Adrenal gland (tissue), 5 donors: ENCODE measurements around the gene ISM1.

Experiments used
- POLR2A ChIP-seq, 2 donors: fragments of 450-650 bp; IDR thresholded peaks; one replicate each; pipeline ENCODE4 v1.6.1; 2017; ENCODE audit warnings: antibody characterized with exemption in 2 of 2, mild to moderate bottlenecking in 2 of 2, moderate library complexity in 1 of 2
- TF ChIP-seq, protein P1 (sequence below), 6 experiments: fragments of 450-650 bp in 4 of 6; fragments of 200-600 bp in 2 of 6; sonication (generic) in 1 of 6; IDR thresholded peaks; 1 replicate in 5 of 6; 2 replicates in 1 of 6; pipeline versions ENCODE4 v1.5.1 to v1.8.0; 2016 to 2021; ENCODE audit warnings: antibody characterized with exemption in 6 of 6, mild to moderate bottlenecking in 2 of 6, moderate library complexity in 1 of 6
- donor health status: DM: no; HTN: no; CAD: no.

DNA sequence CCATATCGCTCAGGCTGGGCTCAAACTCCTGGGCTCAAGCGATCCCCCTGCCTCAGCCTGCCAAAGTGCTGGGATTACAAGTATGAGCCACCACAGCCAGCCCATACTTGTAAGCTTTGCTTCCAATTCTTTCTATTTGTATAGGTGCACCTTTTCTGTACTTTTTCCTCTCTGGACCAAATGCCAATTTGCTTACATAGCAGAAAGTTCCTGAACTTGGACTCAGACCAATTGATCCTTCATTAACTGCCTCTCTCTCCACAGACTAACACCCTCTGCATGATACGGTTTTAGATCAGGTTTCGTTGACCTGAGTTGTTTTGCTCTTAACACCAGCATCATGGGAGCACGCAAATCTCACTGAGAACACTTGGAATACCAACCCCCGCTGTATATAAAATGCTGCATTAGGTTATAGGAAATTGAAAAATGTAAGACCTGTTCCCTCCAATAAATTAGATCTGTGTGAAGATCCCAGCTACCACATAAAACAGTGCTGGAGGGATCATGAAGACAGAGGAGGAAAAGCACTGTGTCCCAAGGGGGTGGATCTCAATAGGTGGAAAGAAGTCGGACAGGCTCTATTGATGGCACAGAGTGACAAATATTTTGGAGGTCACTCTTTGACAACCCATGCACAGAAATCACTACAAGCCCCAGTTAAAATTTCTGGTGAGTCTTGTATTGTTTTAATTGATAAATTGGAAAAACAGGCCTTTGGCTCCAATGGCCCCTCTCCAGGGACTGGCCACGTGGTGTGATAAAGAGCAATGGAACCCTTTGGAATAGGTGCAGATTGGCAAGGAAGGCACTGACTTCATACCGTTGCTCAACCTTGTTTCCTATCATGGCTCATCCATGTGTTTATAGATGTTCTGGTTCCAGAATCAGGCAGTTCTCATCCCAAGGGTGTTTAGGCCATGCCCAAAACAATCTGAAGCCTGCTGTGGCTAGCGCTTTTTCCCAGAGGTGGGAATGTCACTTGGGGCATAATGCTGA lies 51.2 kb downstream of the ISM1 start:
- TF ChIP-seq, protein P1, sequence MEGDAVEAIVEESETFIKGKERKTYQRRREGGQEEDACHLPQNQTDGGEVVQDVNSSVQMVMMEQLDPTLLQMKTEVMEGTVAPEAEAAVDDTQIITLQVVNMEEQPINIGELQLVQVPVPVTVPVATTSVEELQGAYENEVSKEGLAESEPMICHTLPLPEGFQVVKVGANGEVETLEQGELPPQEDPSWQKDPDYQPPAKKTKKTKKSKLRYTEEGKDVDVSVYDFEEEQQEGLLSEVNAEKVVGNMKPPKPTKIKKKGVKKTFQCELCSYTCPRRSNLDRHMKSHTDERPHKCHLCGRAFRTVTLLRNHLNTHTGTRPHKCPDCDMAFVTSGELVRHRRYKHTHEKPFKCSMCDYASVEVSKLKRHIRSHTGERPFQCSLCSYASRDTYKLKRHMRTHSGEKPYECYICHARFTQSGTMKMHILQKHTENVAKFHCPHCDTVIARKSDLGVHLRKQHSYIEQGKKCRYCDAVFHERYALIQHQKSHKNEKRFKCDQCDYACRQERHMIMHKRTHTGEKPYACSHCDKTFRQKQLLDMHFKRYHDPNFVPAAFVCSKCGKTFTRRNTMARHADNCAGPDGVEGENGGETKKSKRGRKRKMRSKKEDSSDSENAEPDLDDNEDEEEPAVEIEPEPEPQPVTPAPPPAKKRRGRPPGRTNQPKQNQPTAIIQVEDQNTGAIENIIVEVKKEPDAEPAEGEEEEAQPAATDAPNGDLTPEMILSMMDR (IDR thresholded peaks at IDR 0.05): no peak
- no peak for TF ChIP-seq POLR2A (IDR thresholded peaks at IDR 0.05)
